Ovary (tissue), 3 donors: ENCODE measurements around the gene PDE4D.

Experiments used
- CTCF ChIP-seq, 3 donors: fragments of 450-650 bp in 2 of 3; fragments of 200-600 bp in 1 of 3; IDR thresholded peaks; one replicate each; pipeline versions ENCODE4 v1.5.1 to v1.8.0; 2016 to 2022; ENCODE audit warnings: antibody characterized with exemption in 3 of 3, mild to moderate bottlenecking in 1 of 3
- EP300 ChIP-seq: sonication (generic); formaldehyde crosslinking; IDR thresholded peaks from one replicate; pipeline ENCODE4 v1.6.1; 2017; ENCODE audit warnings: antibody characterized with exemption
- POLR2A ChIP-seq: fragments of 450-650 bp; IDR thresholded peaks from one replicate; pipeline ENCODE4 v1.6.1; 2017; ENCODE audit warnings: antibody characterized with exemption, mild to moderate bottlenecking, moderate library complexity
- donor health status: DM: no; HTN: no; CAD: no.

DNA sequence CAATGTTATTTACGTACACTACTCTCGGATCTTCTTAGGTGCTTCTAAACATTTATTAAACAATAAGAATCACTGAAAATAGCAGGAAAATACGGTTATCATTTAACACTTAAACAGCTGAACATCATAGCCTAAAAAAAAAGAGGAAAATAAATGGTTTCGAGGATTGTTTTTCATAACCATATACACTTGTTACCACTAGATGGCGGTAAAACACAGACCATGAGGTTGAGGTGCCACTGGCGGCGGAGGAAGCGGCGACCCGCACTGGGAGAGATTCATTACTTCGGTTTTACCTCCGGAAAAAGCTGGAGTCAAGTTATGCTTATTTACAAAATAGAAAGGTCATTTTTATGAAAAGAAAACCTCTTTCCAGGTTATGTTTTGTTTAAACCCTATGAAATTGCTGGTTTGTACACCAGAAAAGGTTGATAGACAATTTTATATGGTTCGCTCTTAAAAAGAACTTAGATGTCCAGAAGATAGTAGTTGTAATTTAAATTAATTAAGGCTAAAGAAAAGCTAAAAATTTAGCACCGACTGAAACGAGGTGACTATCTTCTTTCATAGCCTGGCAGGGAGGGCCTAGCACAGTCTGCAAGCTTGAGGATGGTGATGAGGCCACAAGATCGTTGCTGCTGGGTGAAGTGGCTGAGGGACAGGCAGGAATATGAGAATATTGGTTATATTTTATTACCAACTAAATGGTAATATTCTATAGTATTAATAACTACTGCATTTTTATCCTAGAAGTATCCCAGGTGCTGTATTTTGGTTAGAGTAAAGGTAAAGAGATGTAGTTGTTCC is 704.9 kb downstream of the PDE4D start:
- TF ChIP-seq CTCF (IDR thresholded peaks at IDR 0.05) (peak; percentile 66 to 77 (median 77)), POLR2A (no peak), EP300 (no peak)
